Adipocyte (in vitro differentiated cells): ENCODE results near the gene PSMD14.

ENCODE experiments used
- DNase-seq: peaks from one replicate; pipeline ENCODE4 v3.0.0-alpha.2; 2015; ENCODE audit warnings: low read depth
- H3K27me3 ChIP-seq: replicated peaks from 2 replicates; pipeline ENCODE4 v1.7.0; 2013; ENCODE audit warnings: mild to moderate bottlenecking, low read length, moderate library complexity; ENCODE audit not compliant: control insufficient read depth, insufficient read depth
- H3K36me3 ChIP-seq: 2 replicates; pipeline ENCODE4 v1.7.0; 2013; ENCODE audit warnings: low read length, mild to moderate bottlenecking, moderate library complexity; ENCODE audit not compliant: control insufficient read depth, insufficient read depth, severe bottlenecking
- H3K4me1 ChIP-seq: 2 replicates; pipeline ENCODE4 v1.7.0; 2013; ENCODE audit warnings: mild to moderate bottlenecking, low read length, moderate library complexity; ENCODE audit not compliant: control insufficient read depth, insufficient read depth
- H3K4me3 ChIP-seq: 2 replicates; pipeline ENCODE4 v1.7.0; 2013; ENCODE audit warnings: mild to moderate bottlenecking, low read length, moderate library complexity
- H3K9ac ChIP-seq: 2 replicates; pipeline ENCODE4 v1.7.0; 2013; ENCODE audit warnings: mild to moderate bottlenecking, low read length, moderate library complexity
- H3K9me3 ChIP-seq: 2 replicates; pipeline ENCODE4 v1.7.0; 2013; ENCODE audit warnings: mild to moderate bottlenecking, low read length, moderate library complexity; ENCODE audit not compliant: control insufficient read depth

The PSMD14 gene

GRCh38 chr2:161427664-161428587, 119.7 kb downstream of the PSMD14 start:
- peaks cover 9% of the 10 kb centered on the region for H3K9me3 ChIP-seq
- no peaks in the 10 kb centered on the region for H3K36me3 ChIP-seq
- peak overlapping the region; percentile 4 for H3K9ac ChIP-seq
- peaks cover 43% of the 10 kb centered on the region for H3K27me3 ChIP-seq
- no peak for DNase-seq
- H3K4me1 ChIP-seq, result peaks cover 4% of the 10 kb centered on the region
- peak overlapping the region; percentile 74 for H3K4me3 ChIP-seq

GRCh38 chr2:161430386-161430785, 122.2 kb downstream of the PSMD14 start:
- peaks cover 28% of the 10 kb centered on the region for H3K27me3 ChIP-seq

GRCh38 chr2:161432107-161432506, 123.9 kb downstream of the PSMD14 start:
- DNase-seq, result no peak
- no peaks in the 10 kb centered on the region for H3K9me3 ChIP-seq
- no peak overlapping the region for H3K4me3 ChIP-seq
- peaks cover 12% of the 10 kb centered on the region for H3K27me3 ChIP-seq
- H3K9ac ChIP-seq, result no peak overlapping the region
- no peaks in the 10 kb centered on the region for H3K36me3 ChIP-seq
- peaks cover 4% of the 10 kb centered on the region for H3K4me1 ChIP-seq

More at GRCh38 chr2:161430386-161430785, 122.2 kb downstream of the PSMD14 start:
- Histone ChIP-seq H3K36me3 (no peaks in the 10 kb centered on the region), H3K9ac (no peak overlapping the region), H3K9me3 (peaks cover 3% of the 10 kb centered on the region), H3K4me3 (no peak overlapping the region), H3K4me1 (peaks cover 4% of the 10 kb centered on the region)
- DNase-seq, result no peak

DNA sequence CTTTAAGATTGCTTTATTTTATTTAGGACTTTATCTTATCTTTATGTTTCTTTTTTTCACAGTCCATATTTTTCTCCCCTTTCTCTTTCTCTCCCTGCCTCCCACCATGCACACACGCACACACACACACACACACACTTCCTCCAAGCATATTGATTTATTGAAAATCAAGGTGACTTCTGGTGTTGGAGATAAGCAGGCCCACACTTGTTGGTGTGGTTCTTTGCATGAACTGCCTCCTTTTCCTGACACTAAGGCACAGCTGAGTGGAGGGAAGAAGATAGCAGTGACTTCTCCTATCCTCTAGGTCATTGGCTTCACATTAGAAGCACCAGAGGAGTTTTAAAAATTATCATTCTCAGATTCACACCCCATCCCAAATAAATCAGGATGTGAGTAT, 125.9 kb downstream of the PSMD14 start:
- no peak for DNase-seq
- Histone ChIP-seq H3K4me3 (no peak overlapping the region), H3K9me3 (no peaks in the 10 kb centered on the region), H3K27me3 (no peaks in the 10 kb centered on the region), H3K36me3 (no peaks in the 10 kb centered on the region), H3K4me1 (no peaks in the 10 kb centered on the region), H3K9ac (no peak overlapping the region)

DNA sequence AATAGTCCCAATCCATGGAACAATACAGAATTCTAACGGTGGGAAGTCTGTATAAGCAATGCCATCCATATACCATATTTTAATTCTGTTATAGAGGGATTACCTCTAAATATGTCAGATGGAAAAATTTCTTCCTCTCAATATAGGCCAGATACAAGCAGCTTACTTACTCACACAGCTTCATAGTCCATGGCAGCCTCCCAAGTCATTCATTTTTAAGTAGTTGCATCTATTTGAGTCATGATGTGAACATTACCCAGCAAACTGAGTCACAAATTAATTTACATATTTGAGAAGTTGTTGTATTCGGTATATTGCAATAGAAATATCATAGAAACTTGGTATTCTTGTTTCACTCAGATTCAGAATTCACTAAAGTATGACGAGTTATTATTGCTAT, 128.2 kb downstream of the PSMD14 start:
- no peaks in the 10 kb centered on the region for H3K36me3 ChIP-seq
- no peaks in the 10 kb centered on the region for H3K27me3 ChIP-seq
- no peaks in the 10 kb centered on the region for H3K9me3 ChIP-seq
- H3K4me3 ChIP-seq, result no peak overlapping the region
- no peaks in the 10 kb centered on the region for H3K4me1 ChIP-seq
- H3K9ac ChIP-seq, result no peak overlapping the region
- DNase-seq, result peak; percentile 56

DNA sequence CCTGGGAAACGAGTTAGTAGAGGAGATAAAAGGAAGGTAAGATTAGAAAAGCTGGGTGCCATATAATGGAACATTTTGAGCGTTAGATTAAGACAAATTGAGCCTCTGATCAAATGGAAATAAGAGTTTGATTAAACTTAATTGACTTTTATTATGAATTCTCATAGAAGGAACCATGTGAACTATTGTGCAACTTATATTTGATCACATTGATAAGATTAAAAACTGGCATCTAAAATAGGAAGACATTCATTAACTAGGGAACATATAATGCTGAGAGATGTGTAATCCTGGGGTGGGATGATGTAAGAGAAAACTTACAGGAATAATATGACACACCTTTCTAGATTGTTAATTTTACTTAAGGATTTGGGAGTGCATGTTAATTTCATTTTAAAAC, 130.4 kb downstream of the PSMD14 start:
- no peak for DNase-seq
- no peaks in the 10 kb centered on the region for H3K9me3 ChIP-seq
- H3K36me3 ChIP-seq, result no peaks in the 10 kb centered on the region
- no peaks in the 10 kb centered on the region for H3K4me1 ChIP-seq
- H3K4me3 ChIP-seq, result no peak overlapping the region
- H3K9ac ChIP-seq, result no peak overlapping the region
- H3K27me3 ChIP-seq, result no peaks in the 10 kb centered on the region

- DNase-seq, result no peak
- Histone ChIP-seq H3K9ac (no peak overlapping the region), H3K36me3 (no peaks in the 10 kb centered on the region), H3K4me3 (no peak overlapping the region), H3K4me1 (no peaks in the 10 kb centered on the region), H3K9me3 (no peaks in the 10 kb centered on the region), H3K27me3 (no peaks in the 10 kb centered on the region)
These were observed 136.9 kb downstream of the PSMD14 start for GRCh38 chr2:161445097-161445496.

- H3K9me3 ChIP-seq, result no peaks in the 10 kb centered on the region
- no peak overlapping the region for H3K4me3 ChIP-seq
- H3K27me3 ChIP-seq, result no peaks in the 10 kb centered on the region
- no peak for DNase-seq
- no peaks in the 10 kb centered on the region for H3K36me3 ChIP-seq
- no peaks in the 10 kb centered on the region for H3K4me1 ChIP-seq
- H3K9ac ChIP-seq, result no peak overlapping the region
These were observed 140.2 kb downstream of the PSMD14 start for GRCh38 chr2:161448431-161448830.
